IMR-90 (cell line): ENCODE data around the gene LYZL2. TPM values are rescaled to one million over a fixed set of nuclear protein-coding genes. Genes with fewer than 3 reads are reported as not detected.
"Not testable (repeated sequence)": the region's sequence is repeated elsewhere in the genome, so short reads cannot be mapped to it uniquely, and the experiment has no call there.

ENCODE experiments used
- ATAC-seq: fragments of 200-7000 bp; cut with Tn5 transposase; 2 replicates; pipeline ENCODE4 v1.9.1; 2020; ENCODE audit warnings: low read depth, mild to moderate bottlenecking, moderate library complexity
- BruUV-seq: library from RNA; stranded (reverse); fragments of 400-500 nt; replicated peaks from 2 replicates; lab custom pipeline; 2021; lab: Mats Ljungman, UMichigan
- CTCF ChIA-PET: fragments of 300-600 bp; formaldehyde crosslinking; extraction: SDS; loops from one replicate; lab custom pipeline; 2021; ENCODE audit warnings: antibody characterized with exemption; lab: Yijun Ruan, JAX
- POLR2A ChIA-PET: fragments of 300-600 bp; sonication (Branson Sonifier 250); formaldehyde crosslinking; loops from one replicate; lab custom pipeline; 2022; ENCODE audit warnings: antibody characterized with exemption; ENCODE audit not compliant: unreplicated experiment; lab: Charles Lee
- DNase-seq: peaks from one replicate; pipeline ENCODE4 v3.0.0; 2013
- H2AFZ ChIP-seq: replicated peaks from 2 replicates; pipeline ENCODE3; 2013; ENCODE audit warnings: low read length, mild to moderate bottlenecking; ENCODE audit not compliant: poor library complexity
- H2AK5ac ChIP-seq: 2 replicates; pipeline ENCODE4 v1.6.1; 2013; ENCODE audit warnings: low read depth, low read length, inconsistent platforms
- H2AK9ac ChIP-seq: replicated peaks from 2 replicates; pipeline ENCODE3; 2013; ENCODE audit warnings: mild to moderate bottlenecking, low read depth, low read length, moderate library complexity; ENCODE audit not compliant: poor library complexity
- H2BK120ac ChIP-seq: 2 replicates; pipeline ENCODE4 v1.6.1; 2013; ENCODE audit warnings: low read depth, low read length, inconsistent platforms
- H2BK15ac ChIP-seq: 3 replicates; pipeline ENCODE4 v1.6.1; 2013; ENCODE audit warnings: low read depth, low read length, inconsistent platforms
- H2BK20ac ChIP-seq: 2 replicates; pipeline ENCODE4 v1.6.1; 2013; ENCODE audit warnings: low read depth, mild to moderate bottlenecking, inconsistent platforms, low read length, moderate library complexity
- H2BK5ac ChIP-seq: 2 replicates; pipeline ENCODE4 v1.6.1; 2013; ENCODE audit warnings: mild to moderate bottlenecking, low read depth, low read length, inconsistent platforms; ENCODE audit not compliant: poor library complexity, severe bottlenecking
- H3K14ac ChIP-seq: replicated peaks from 2 replicates; pipeline ENCODE4 v1.6.1; 2013; ENCODE audit warnings: low read depth, low read length, inconsistent platforms
- H3K18ac ChIP-seq: 2 replicates; pipeline ENCODE4 v1.6.1; 2013; ENCODE audit warnings: low read depth, low read length, control low read depth
- H3K23ac ChIP-seq: 2 replicates; pipeline ENCODE4 v1.6.1; 2013; ENCODE audit warnings: low read depth, low read length, inconsistent platforms
- H3K27ac ChIP-seq: 2 replicates; pipeline ENCODE4 v1.5.1; 2013; ENCODE audit warnings: mild to moderate bottlenecking, control low read depth, low read length; ENCODE audit not compliant: insufficient read depth
- H3K27me3 ChIP-seq: 2 replicates; pipeline ENCODE4 v1.6.1; 2013; ENCODE audit warnings: low read length; ENCODE audit not compliant: control insufficient read depth, insufficient read depth
- H3K36me3 ChIP-seq: 2 replicates; pipeline ENCODE4 v1.6.1; 2013; ENCODE audit warnings: low read length, mixed read lengths; ENCODE audit not compliant: control insufficient read depth, insufficient read depth
- H3K4ac ChIP-seq: 2 replicates; pipeline ENCODE4 v1.6.1; 2013; ENCODE audit warnings: low read depth, low read length, inconsistent platforms
- H3K4me1 ChIP-seq: 2 replicates; pipeline ENCODE4 v1.6.1; 2013; ENCODE audit warnings: low read length, mixed read lengths; ENCODE audit not compliant: control insufficient read depth, insufficient read depth
- H3K4me2 ChIP-seq: 2 replicates; pipeline ENCODE4 v1.6.1; 2013; ENCODE audit warnings: low read depth, mild to moderate bottlenecking, control low read depth, low read length, moderate library complexity
- H3K4me3 ChIP-seq: 2 replicates; pipeline ENCODE4 v1.5.1; 2013; ENCODE audit warnings: low read depth, mild to moderate bottlenecking, control low read depth, low read length, moderate library complexity; ENCODE audit not compliant: insufficient read depth
- H3K56ac ChIP-seq: 2 replicates; pipeline ENCODE4 v1.6.1; 2013; ENCODE audit warnings: low read length, inconsistent platforms; ENCODE audit not compliant: insufficient read depth; ENCODE audit errors: extremely low read depth
- H3K79me1 ChIP-seq, 2 experiments: 2 replicates each; pipeline ENCODE4 v1.6.1; 2013; ENCODE audit warnings: low read length in 2 of 2, inconsistent platforms in 1 of 2, low read depth in 1 of 2
- H3K9ac ChIP-seq: 2 replicates; pipeline ENCODE4 v1.6.1; 2013; ENCODE audit warnings: low read depth, low read length, control low read depth
- H3K9me1 ChIP-seq: 2 replicates; pipeline ENCODE4 v1.6.1; 2013; ENCODE audit warnings: low read length, inconsistent platforms; ENCODE audit not compliant: insufficient read depth
- H3K9me3 ChIP-seq: 2 replicates; pipeline ENCODE4 v1.6.1; 2013; ENCODE audit warnings: low read length; ENCODE audit not compliant: control insufficient read depth, insufficient read depth
- H4K20me1 ChIP-seq: 2 replicates; pipeline ENCODE4 v1.6.1; 2013; ENCODE audit warnings: low read length, inconsistent platforms; ENCODE audit not compliant: insufficient read depth
- H4K5ac ChIP-seq: 2 replicates; pipeline ENCODE4 v1.6.1; 2013; ENCODE audit warnings: mild to moderate bottlenecking, low read depth, low read length, control low read depth
- H4K8ac ChIP-seq, 2 experiments: 2 replicates each; pipeline ENCODE4 v1.6.1; 2013; ENCODE audit warnings: low read depth in 2 of 2, low read length in 2 of 2, control low read depth in 1 of 2, inconsistent platforms in 1 of 2
- H4K91ac ChIP-seq: 2 replicates; pipeline ENCODE4 v1.6.1; 2013; ENCODE audit warnings: low read depth, low read length, inconsistent platforms; ENCODE audit not compliant: insufficient read depth
- WGBS, 2 experiments: methylation state at CpG; one replicate each; pipeline versions ENCODE4 v1.1.5 to v1.1.7; 2013; ENCODE audit warnings: missing lambda C conversion rate in 2 of 2; ENCODE audit not compliant: insufficient read length in 1 of 2; ENCODE audit errors: extremely low coverage in 2 of 2; 5-methylcytosine and 5-hydroxymethylcytosine counted together
- dilution Hi-C: fragments of 300-500 bp; cut with HindIII; formaldehyde crosslinking; loops from one replicate; pipeline ENCODE4 v1.14.3; 2018; ENCODE audit warnings: low sequenced_read_pairs; ENCODE audit not compliant: unreplicated experiment
- in situ Hi-C: fragments of 300-500 bp; cut with MboI; formaldehyde crosslinking; loops from 3 replicates; pipeline ENCODE4 v1.14.3; 2019; ENCODE audit warnings: low sequenced_read_pairs, inconsistent platforms, mixed read lengths
- intact Hi-C: fragments of 100-400 bp; cut with micrococcal nuclease; formaldehyde crosslinking; loops from 2 replicates; pipeline ENCODE4 v1.10.0; 2022
- polyA plus RNA-seq, 3 experiments: library from polyadenylated mRNA; depleted of rRNA; stranded (reverse); fragments of >200 nt; gene quantifications; 2 replicates each; pipeline ENCODE4 v1.2.3, GENCODE V29; 2012; ENCODE audit warnings: low replicate concordance in 1 of 3
- total RNA-seq: library from RNA; depleted of rRNA; stranded (reverse); fragments of >200 nt; gene quantifications from 2 replicates; pipeline ENCODE4 v1.2.3, GENCODE V29; 2012

The LYZL2 gene
- total and polyA plus RNA-seq, 2 of the 4 experiments (the other 2 are of a cell fraction) = not detected

DNA sequence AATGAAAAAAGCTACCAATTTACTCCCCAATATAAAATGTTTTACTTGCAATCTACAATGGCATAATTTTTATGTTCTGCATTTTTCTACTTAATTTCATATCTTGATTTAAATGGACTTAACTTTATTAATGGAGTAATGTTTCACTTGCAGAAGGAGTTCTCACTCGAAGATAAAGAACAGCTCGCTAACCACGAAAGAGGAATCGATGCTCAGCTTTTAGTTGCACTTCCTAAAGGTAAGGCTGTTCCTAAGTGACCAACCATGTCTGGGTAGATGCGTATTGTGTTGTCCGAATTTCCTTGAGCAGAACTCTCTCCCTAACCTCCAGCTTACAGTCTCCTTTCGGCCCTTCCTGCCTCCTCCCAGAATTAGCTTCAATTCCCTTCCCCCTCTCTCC, 33.9 kb upstream of the LYZL2 start:
- WGBS, 2 experiments = no CpG with 5 or more reads among the region's 7 CpGs
- CTCF ChIA-PET, H3K18ac ChIP-seq, H3K4me1 ChIP-seq, H4K91ac ChIP-seq, H2BK5ac ChIP-seq, H2AFZ ChIP-seq, H4K5ac ChIP-seq, H2BK120ac ChIP-seq, H3K36me3 ChIP-seq, POLR2A ChIA-PET, H3K9me3 ChIP-seq, BruUV-seq, dilution Hi-C loops, H2BK20ac ChIP-seq, H3K4ac ChIP-seq, H3K14ac ChIP-seq, H4K8ac ChIP-seq, H3K4me3 ChIP-seq, H4K20me1 ChIP-seq, H3K9ac ChIP-seq, H3K9me1 ChIP-seq, H3K27me3 ChIP-seq, H3K23ac ChIP-seq, in situ Hi-C loops, H3K27ac ChIP-seq, DNase-seq, ATAC-seq, H3K79me1 ChIP-seq, H2AK5ac ChIP-seq, H2BK15ac ChIP-seq, H3K4me2 ChIP-seq, H2AK9ac ChIP-seq, intact Hi-C loops, H3K56ac ChIP-seq: not testable (repeated sequence)
